Measurements from ENCODE around the gene GPR50. TPM values are rescaled to one million over a fixed set of nuclear protein-coding genes. Genes with fewer than 3 reads are reported as not detected.

The GPR50 gene
- total RNA-seq, result not detected

DNA sequence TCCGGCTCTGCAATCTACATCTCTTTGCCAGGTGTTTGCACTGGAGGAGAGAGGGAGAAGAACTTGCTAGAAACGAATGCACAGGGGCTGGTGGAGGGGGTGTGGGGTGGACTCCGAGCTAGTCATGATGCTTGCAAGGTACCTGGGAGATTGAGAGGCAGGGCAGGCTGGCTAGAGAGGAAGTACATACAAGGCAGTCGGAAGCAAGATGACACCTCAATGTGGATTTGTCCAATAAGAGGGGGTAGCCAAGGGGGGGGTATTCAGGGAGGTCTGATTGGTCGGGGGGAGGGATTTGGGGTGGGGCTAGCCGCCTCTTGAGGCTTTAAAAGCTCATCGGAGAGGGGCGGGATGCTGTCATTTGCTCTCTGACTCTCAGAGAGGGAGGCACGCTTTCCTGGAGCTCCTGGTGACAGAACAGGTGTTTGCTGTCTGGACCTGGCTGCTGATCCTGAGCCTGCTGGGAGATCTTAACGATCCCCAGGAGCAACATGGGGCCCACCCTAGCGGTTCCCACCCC, at the start of gene GPR50:
Gene GPR50 (plus strand): TSS at position 354 of the 520 bp plus-strand sequence. CDS start 138 bp downstream, at position 492.
- Histone ChIP-seq H3K36me3 (no peaks in the 10 kb centered on the region), H3K9me3 (peaks cover 0 to 13% of the 10 kb centered on the region in 2 donors), H3K4me3 (peak within 1 kb of the TSS in 1 of 2 donors; percentile 19), H3K4me1 (peaks cover 0 to 6% of the 10 kb centered on the region in 2 donors), H3K27ac (no peak within 1 kb of the TSS), H3K27me3 (peaks cover 4 to 7% of the 10 kb centered on the region in 2 donors)
- TF ChIP-seq, protein P1, sequence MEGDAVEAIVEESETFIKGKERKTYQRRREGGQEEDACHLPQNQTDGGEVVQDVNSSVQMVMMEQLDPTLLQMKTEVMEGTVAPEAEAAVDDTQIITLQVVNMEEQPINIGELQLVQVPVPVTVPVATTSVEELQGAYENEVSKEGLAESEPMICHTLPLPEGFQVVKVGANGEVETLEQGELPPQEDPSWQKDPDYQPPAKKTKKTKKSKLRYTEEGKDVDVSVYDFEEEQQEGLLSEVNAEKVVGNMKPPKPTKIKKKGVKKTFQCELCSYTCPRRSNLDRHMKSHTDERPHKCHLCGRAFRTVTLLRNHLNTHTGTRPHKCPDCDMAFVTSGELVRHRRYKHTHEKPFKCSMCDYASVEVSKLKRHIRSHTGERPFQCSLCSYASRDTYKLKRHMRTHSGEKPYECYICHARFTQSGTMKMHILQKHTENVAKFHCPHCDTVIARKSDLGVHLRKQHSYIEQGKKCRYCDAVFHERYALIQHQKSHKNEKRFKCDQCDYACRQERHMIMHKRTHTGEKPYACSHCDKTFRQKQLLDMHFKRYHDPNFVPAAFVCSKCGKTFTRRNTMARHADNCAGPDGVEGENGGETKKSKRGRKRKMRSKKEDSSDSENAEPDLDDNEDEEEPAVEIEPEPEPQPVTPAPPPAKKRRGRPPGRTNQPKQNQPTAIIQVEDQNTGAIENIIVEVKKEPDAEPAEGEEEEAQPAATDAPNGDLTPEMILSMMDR (IDR thresholded peaks at IDR 0.05), result no peak
- no peak for DNase-seq (ENCODE audit: low spot score)

- Histone ChIP-seq H3K36me3 (no peaks in the 10 kb centered on the region), H3K27me3 (no peaks in the 10 kb centered on the region), H3K27ac (no peak overlapping the region), H3K4me1 (no peaks in the 10 kb centered on the region), H3K4me3 (no peak overlapping the region), H3K9me3 (no peaks in the 10 kb centered on the region)
- no peak for DNase-seq (ENCODE audit: low spot score)
- TF ChIP-seq, protein P1 (IDR thresholded peaks at IDR 0.05), result no peak
Observed at GRCh38 chrX:151132531-151132930, 43.9 kb upstream of the GPR50 start.

GRCh38 chrX:151151665-151152267, 24.6 kb upstream of the GPR50 start:
- H3K4me3 ChIP-seq, result no peak overlapping the region
- no peaks in the 10 kb centered on the region for H3K4me1 ChIP-seq
- H3K36me3 ChIP-seq, result no peaks in the 10 kb centered on the region
- TF ChIP-seq, protein P1 (IDR thresholded peaks at IDR 0.05), result peak; percentile 37 to 80
- no peak overlapping the region for H3K27ac ChIP-seq
- H3K9me3 ChIP-seq, result no peaks in the 10 kb centered on the region
- no peak for DNase-seq (ENCODE audit: low spot score)
- peaks cover 0 to 5% of the 10 kb centered on the region in 2 donors for H3K27me3 ChIP-seq

- H3K27me3 ChIP-seq, result peaks cover 0 to 5% of the 10 kb centered on the region in 2 donors
- H3K36me3 ChIP-seq, result no peaks in the 10 kb centered on the region
- TF ChIP-seq, protein P1 (IDR thresholded peaks at IDR 0.05), result peak in 1 of 2 donors; percentile 29
- no peaks in the 10 kb centered on the region for H3K4me1 ChIP-seq
- H3K27ac ChIP-seq, result no peak overlapping the region
- DNase-seq (ENCODE audit: low spot score), result no peak
- H3K9me3 ChIP-seq, result peaks cover 0 to under 1% of the 10 kb centered on the region in 2 donors
- H3K4me3 ChIP-seq, result no peak overlapping the region
Observed at GRCh38 chrX:151153086-151153485, 23.3 kb upstream of the GPR50 start.

- peaks cover 0 to 5% of the 10 kb centered on the region in 2 donors for H3K27me3 ChIP-seq
- DNase-seq (ENCODE audit: low spot score), result no peak
- peaks cover 0 to 3% of the 10 kb centered on the region in 2 donors for H3K9me3 ChIP-seq
- no peak overlapping the region for H3K27ac ChIP-seq
- no peaks in the 10 kb centered on the region for H3K36me3 ChIP-seq
- H3K4me3 ChIP-seq, result no peak overlapping the region
- TF ChIP-seq, protein P1 (IDR thresholded peaks at IDR 0.05), result no peak
- no peaks in the 10 kb centered on the region for H3K4me1 ChIP-seq
Observed at GRCh38 chrX:151153667-151154066, 22.7 kb upstream of the GPR50 start.
